Cortex of kidney (tissue), 1 donor: Measurements from ENCODE around the gene LCN12.

ENCODE experiments used
- DNase-seq: peaks from one replicate; lab custom pipeline; 2025; lab: John Stamatoyannopoulos, UW

Gene LCN12

DNA sequence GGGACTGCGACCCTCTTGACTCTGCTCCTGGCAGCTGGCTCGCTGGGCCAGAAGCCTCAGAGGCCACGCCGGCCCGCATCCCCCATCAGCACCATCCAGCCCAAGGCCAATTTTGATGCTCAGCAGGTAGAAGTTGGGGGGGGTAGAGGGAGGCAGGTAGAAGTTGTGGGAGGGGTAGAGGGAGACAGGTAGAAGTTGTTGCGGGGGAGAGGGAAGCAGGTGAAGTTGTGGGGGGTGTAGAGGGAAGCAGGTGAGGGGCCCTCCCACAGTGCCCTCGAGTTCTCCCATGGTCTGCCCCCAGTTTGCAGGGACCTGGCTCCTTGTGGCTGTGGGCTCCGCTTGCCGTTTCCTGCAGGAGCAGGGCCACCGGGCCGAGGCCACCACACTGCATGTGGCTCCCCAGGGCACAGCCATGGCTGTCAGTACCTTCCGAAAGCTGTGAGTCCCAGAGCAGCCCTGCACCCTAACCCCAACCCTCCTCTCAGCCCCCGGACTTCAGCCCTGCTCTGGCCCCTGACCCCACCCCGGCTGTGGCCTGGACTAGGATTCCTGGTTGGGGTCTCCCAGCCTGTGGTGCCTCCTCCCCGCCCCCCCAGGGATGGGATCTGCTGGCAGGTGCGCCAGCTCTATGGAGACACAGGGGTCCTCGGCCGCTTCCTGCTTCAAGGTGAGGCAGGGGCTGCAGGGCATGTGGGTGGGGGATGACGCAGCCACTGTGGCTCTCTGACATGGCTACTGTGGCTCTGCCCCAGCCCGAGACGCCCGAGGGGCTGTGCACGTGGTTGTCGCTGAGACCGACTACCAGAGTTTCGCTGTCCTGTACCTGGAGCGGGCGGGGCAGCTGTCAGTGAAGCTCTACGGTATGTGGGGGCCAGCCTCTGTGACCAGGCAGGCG lies 6.5 kb upstream of the LCN12 start:
- DNase-seq: no peak

DNA sequence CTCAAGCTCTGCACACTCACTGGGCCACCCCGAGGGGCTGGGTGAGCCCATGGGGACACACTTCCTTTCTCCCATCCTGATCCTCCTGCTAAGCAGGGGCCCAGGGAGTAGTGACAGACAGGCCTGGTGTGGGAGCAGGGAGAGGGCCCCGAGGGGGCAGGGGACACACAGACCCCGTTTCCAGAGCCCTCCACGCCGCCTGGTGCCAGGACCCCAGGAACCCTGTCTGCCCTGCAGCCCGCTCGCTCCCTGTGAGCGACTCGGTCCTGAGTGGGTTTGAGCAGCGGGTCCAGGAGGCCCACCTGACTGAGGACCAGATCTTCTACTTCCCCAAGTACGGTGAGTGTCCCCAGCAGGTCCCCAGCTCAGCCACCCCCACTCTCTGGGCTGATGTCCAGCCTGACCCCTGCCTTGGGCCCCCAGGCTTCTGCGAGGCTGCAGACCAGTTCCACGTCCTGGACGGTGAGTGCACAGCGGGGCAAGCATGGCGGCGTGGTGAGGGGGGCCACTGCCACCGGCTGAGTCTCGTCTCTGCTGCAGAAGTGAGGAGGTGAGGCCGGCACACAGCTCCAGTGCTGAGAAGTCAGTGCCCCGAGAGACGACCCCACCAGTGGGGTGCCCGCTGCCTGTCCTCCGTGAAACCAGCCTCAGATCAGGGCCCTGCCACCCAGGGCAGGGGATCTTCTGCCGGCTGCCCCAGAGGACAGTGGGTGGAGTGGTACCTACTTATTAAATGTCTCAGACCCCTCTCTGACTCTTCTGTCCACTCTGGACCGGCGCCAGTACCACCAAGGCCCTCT lies 5.6 kb upstream of the LCN12 start:
- DNase-seq: no peak

DNA sequence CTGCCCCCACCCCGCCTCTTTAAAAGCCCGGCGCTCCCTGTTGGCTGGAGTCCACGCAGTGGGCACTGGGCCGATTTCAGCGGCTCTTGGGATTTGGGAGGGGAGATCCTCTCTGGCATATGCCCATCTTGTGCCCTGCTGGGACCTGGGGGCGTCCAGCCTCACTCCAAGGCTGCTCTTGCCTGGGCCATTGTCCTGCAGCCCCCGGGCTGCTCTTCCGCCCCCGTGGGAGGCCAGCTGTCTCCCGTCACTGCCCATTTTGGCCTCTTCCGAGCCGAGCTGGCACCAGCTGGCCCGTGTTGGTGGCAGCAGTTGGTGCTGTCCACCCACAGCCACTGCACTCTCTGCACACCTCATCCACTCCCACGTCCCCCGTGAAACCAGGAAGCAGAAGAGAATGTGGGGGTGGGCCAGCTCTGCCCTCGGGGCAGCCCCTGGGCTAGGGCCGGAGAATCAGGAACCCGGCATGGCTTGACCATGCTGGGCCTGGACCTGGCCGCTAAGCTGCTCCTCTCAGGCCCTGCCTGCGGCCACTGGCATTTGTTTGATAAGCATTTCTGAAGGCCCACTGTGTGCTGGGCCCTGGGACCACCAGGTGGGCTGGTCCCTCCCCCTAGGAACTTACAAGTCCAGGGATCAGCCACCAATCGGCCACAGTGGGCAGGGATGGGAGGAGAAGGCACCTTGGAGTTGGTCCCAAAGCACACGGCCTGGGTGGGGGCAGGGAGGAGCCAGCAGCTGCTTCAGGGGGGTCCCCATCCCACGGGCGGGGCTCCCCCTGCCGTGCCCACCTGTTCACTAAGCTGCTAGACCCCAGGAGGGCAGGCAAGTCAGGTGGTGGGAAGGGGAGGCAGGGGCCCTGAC lies 4.8 kb upstream of the LCN12 start:
- DNase-seq: no peak

DNA sequence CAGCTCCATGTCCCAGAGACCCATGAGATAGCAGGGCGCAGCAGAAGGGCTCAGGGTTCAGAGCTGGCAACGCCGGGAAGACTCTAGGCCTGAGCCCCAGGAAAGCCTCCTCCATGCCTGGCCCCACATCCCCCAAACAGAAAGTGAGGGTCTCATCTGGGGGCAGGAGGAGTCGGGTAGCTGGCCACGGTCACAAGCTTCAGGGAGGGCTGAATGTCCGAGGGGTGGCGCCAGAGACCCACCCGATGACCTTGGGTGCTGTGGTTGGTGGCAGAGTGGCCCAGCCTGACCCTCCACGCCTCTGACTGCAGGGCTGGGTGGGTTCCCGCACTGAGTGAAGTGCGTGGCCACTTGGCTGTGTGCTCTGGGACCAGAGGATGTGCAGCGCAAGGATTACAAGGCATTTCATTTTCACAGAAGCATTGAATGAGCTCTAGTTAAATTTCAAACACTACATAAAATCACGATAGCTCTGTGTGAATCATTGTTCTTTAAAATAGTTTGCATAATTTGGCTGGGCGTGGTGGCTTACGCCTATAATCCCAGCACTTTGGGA lies 4.0 kb upstream of the LCN12 start:
- DNase-seq: no peak

DNA sequence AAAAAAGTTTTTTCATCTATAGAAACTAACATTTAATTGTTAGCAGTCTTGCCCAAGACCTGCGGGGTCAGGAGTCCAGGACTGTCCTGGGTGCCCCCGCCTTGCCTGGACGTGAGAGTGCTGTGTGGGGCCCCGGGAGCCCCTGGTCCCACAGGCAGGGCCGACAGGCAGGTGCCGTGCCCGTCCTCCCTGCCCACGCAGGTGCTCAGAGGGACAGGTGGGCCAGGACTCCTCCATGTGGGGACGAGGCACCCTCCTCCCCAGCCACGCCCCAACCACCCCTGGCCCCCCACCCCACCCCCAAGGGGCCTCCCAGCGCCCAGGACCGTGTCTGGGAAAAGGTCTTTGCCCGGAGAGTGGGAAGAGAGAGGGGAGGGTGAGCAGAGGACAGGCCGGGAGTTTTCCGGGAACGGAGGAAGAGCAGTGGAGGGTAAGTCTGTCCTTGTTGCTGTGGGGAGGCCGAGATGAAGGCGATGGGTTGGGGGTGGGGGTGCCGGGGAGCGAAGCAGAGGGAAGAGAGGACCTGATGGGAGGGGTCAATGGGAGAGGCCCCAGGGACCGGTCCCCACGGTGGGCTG lies 2.7 kb upstream of the LCN12 start:
- no peak for DNase-seq

- peak; percentile 76 for DNase-seq
These were observed 2.0 kb upstream of the LCN12 start for GRCh38 chr9:136949817-136950655.

DNA sequence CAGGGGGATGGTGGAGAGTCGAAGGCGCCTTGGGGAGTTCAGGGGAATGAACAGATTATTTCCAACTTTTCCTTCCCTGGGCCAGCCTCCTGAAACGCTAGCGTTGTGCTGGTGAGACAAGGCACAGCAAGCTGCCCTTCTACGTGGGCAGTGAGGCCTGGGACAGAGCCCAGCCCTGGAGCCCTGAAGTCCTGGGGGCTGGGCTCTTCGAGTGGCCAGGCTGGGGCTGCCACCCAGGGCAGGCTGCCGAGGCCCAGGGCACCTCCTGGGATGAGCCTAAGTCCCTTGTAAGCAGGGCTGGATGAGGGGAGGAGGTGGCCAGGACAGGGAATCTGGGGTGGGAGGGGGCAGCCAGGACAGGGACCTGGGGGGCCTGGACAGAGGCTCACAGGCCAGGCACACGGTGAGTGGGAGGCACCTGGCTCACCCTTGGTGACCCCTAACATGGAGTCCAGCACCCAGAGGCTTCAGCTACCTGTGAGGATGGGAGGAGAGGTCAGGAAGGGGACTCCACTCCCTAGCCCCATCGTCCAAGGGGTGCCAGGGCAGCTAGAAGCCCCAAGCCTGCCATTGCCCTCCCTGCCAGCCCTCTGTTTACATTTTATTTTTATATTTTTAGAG lies 1.3 kb upstream of the LCN12 start:
- no peak for DNase-seq

- no peak for DNase-seq
These were observed 313 bp downstream of the LCN12 start for GRCh38 chr9:136952321-136952850.

- DNase-seq: no peak
These were observed 1.1 kb downstream of the LCN12 start for GRCh38 chr9:136952876-136953770.

GRCh38 chr9:136953771-136954269 lies 1.7 kb downstream of the LCN12 start:
- no peak for DNase-seq

GRCh38 chr9:136954270-136955083 lies 2.4 kb downstream of the LCN12 start:
- DNase-seq: no peak

DNA sequence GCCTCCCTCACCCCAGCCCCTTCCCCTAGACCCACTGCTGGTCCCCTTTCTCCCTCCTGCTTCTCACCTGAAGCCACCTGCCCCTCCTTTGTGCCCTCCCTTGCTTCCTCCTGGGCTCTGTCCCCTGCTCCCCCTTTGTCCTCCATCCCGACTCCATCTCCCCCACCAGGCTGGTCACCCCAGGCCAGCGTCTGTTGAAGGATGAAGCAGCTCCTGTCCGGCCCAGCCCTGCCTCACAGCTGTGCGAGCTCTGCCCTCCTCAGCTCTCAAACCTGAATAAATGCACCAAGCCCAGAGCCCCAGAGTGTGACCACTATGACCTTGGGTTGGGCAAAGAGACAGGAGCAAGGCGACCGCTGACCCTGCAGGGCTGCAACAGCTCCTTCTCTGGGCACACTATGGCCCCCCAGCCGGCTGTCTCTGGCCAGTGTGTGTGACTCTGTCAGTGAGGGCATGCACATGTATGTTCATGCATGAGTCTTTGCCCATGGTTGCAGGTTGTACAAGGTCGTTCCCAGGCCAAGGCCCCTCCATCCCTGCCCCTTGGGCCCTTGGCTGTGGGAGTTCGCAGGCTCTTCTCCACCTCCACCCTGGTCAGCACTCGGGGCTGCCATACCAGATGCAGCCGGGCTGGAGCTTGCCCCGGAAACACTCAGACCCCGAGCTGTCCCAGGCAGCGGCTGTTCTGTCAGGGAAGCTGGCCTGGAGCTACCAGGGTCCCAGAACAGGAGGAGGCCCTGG lies 3.3 kb downstream of the LCN12 start:
- DNase-seq: no peak

DNA sequence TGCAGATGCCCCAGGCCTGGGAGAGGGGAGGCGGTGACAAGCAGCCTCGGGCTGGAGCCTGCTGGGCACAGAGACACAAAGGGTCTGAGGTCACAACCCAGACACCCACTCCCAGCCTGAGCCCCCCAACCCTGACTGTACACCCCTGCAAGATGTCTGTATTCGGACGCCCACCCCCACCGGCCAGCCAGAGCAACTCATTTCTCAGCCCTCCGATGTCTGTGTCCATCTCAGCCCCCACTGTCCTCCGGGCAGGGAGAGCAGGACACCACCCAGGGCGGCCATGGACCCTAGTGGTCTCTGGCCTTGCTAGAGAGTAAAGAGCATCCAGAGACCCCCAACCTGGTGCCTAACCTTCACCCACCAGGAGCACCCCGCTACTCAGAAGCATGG lies 3.9 kb downstream of the LCN12 start:
- no peak for DNase-seq

DNA sequence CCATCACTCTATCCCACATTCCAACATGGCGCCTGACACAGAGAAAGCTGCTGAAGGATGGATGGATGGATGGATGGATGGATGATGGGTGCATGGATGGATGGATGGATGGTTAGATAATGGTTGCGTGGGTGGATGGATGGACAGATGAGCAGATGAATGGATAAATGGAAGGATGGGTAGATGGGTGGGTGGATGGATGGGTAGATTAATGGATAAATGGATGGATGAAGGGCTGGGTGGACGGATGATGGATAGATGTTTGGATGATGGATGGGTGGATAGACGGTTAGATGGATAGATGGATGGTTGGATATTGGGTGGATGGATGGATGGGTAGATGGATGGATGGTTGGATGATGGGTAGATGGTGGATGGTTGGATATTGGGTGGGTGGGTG lies 4.5 kb downstream of the LCN12 start:
- no peak for DNase-seq

DNA sequence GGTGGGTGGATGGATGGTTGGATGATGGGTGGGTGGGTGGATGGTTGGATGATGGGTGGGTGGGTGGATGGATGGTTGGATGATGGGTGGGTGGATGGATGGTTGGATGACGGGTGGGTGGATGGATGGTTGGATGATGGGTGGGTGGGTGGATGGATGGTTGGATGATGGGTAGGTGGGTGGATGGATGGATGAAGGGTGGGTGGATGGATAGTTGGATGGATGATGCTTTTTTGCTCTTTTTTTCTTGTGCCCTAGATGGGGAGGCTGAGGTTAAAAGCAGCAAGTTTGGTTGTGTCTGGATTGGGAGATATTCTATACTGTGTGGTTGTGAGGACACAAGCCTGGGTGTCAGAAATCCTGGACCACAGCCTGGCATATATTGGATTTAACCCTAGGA lies 5.4 kb downstream of the LCN12 start:
- no peak for DNase-seq

DNA sequence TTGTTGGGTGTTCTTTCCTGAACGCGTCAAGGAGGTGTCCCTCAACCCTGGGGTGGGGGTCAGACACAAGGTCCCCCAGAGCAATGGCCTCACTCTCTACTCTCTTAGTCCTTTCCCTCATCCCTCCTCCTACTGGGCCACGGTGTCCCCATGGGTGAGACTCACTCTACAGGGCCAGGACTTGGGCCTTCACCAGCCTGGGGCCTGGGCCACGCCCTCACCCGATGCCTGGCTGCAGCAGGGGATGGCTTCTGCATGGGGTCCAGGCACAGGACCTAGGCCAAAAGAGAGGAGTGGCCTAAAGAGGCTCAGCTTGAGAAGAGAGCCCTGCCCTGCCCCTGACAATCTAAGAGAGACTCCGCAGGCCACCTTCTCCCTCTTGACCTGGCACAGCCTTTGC lies 5.8 kb downstream of the LCN12 start:
- no peak for DNase-seq

DNA sequence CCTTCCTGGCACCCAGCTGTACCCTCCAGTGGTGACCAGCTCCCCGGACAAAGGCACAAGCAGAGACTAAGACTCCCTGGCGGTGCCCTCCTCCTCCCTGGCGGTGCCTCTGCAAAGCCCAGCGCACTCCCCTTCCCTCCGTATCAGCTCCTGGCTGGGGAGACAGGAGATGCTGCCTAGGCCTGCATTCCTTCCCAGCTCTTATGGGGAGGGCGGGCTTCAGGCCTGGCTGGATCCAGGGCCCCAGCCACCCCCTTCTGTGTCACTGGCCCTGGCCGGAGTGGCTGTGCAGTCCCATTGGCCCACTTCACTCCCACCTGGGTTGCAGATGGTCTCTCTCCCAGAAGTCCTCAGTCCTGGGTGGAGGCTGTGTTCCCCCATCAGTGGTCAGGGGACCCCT lies 6.4 kb downstream of the LCN12 start:
- DNase-seq: no peak
